GM19193 (cell line): Measurements from ENCODE around the gene CINP.

Source experiments
- POLR2A ChIP-seq: IDR thresholded peaks from 4 replicates; pipeline ENCODE4 v1.6.1; 2011; ENCODE audit not compliant: insufficient read depth, insufficient read length; ENCODE audit errors: extremely low read depth

The CINP gene

GRCh38 chr14:102363182-102363943 lies 673 bp upstream of the CINP start:
- TF ChIP-seq POLR2A: no peak

- no peak for TF ChIP-seq POLR2A
Measured at GRCh38 chr14:102362084-102362483, 606 bp downstream of the CINP start.

- TF ChIP-seq POLR2A: no peak
Measured at GRCh38 chr14:102360388-102360787, 2.3 kb downstream of the CINP start.

- no peak for TF ChIP-seq POLR2A
Measured at GRCh38 chr14:102359341-102359740, 3.3 kb downstream of the CINP start.

GRCh38 chr14:102356280-102356679 lies 6.4 kb downstream of the CINP start:
- TF ChIP-seq POLR2A: no peak

GRCh38 chr14:102353126-102353619 lies 9.5 kb downstream of the CINP start:
- TF ChIP-seq POLR2A: no peak

- no peak for TF ChIP-seq POLR2A
Measured at GRCh38 chr14:102352213-102352612, 10.5 kb downstream of the CINP start.

- TF ChIP-seq POLR2A: no peak
Measured at GRCh38 chr14:102351023-102351422, 11.7 kb downstream of the CINP start.

GRCh38 chr14:102348376-102348775 lies 14.3 kb downstream of the CINP start:
- TF ChIP-seq POLR2A: no peak

GRCh38 chr14:102346645-102347044 lies 16.0 kb downstream of the CINP start:
- TF ChIP-seq POLR2A: no peak

- no peak for TF ChIP-seq POLR2A
Measured at GRCh38 chr14:102345232-102345631, 17.5 kb downstream of the CINP start.

GRCh38 chr14:102344485-102344884 lies 18.2 kb downstream of the CINP start:
- TF ChIP-seq POLR2A: no peak

GRCh38 chr14:102344084-102344483 lies 18.6 kb downstream of the CINP start:
- no peak for TF ChIP-seq POLR2A

GRCh38 chr14:102342238-102342637 lies 20.5 kb downstream of the CINP start:
- no peak for TF ChIP-seq POLR2A

GRCh38 chr14:102341566-102341965 lies 21.1 kb downstream of the CINP start:
- no peak for TF ChIP-seq POLR2A

GRCh38 chr14:102338724-102339123 lies 24.0 kb downstream of the CINP start:
- no peak for TF ChIP-seq POLR2A
